ENCODE measurements around the gene S100A12. TPM values are rescaled to one million over a fixed set of nuclear protein-coding genes. Genes with fewer than 3 reads are reported as not detected.

Gene S100A12
- total and polyA plus RNA-seq, 2 donors (not counting 3 experiments of a cell fraction or from before 2014, with no cell fraction given), result not detected

GRCh38 chr1:153417136-153417888 is 41.9 kb upstream of the S100A12 start:
- DNase-seq (ENCODE audit: low read depth, low spot score) (no peak), FAIRE-seq (no peak)
- no peak for TF ChIP-seq MYC (IDR thresholded peaks at IDR 0.05; ENCODE audit: low read depth, low read length)
- TF ChIP-seq FOS (IDR thresholded peaks at IDR 0.05; ENCODE audit: borderline replicate concordance, insufficient read depth, low read length), result no peak
- TF ChIP-seq EZH2 (IDR thresholded peaks at IDR 0.05; ENCODE audit: borderline replicate concordance, low read depth, low read length, severe bottlenecking), result no peak
- no peak for TF ChIP-seq CTCF (IDR thresholded peaks at IDR 0.05; ENCODE audit: extremely low read depth in 1 of 2, insufficient read depth in 1 of 2, low read depth in 1 of 2, low read length in 2 of 2)
- no peak for TF ChIP-seq POLR2AphosphoS5 (IDR thresholded peaks at IDR 0.05; ENCODE audit: insufficient read depth, low read depth, low read length)
- no peak for TF ChIP-seq GATA2 (IDR thresholded peaks at IDR 0.05; ENCODE audit: insufficient read depth, insufficient read length, low read depth, low read length)
- no peak for TF ChIP-seq MAX (IDR thresholded peaks at IDR 0.05; ENCODE audit: insufficient read depth, insufficient read length)
- TF ChIP-seq POLR2A (IDR thresholded peaks at IDR 0.05; ENCODE audit: low read depth, low read length), result no peak
- TF ChIP-seq JUN (IDR thresholded peaks at IDR 0.05; ENCODE audit: borderline replicate concordance, insufficient read depth, insufficient read length, low read depth), result no peak
- Histone ChIP-seq H3K27me3 (ENCODE audit: control insufficient read depth in 2 of 2, insufficient read depth in 2 of 2, low read length in 2 of 2) (no peaks in the 10 kb centered on the region), H3K9ac (replicated peaks; ENCODE audit: extremely low read depth, insufficient read depth, low read length) (no peak overlapping the region), H2AFZ (ENCODE audit: low read depth, low read length) (no peak overlapping the region), H3K79me2 (ENCODE audit: control insufficient read depth, insufficient read depth, low read length) (no peaks in the 10 kb centered on the region), H3K36me3 (ENCODE audit: control insufficient read depth in 2 of 2, extremely low read depth in 1 of 2, insufficient read depth in 2 of 2, low read length in 2 of 2) (no peaks in the 10 kb centered on the region), H3K9me3 (replicated peaks; ENCODE audit: control insufficient read depth, insufficient read depth, low read length) (no peaks in the 10 kb centered on the region), H3K4me3 (replicated peaks in 1 of 3; ENCODE audit: insufficient read depth in 1 of 3, low read depth in 1 of 3, low read length in 3 of 3) (no peak overlapping the region), H3K4me1 (ENCODE audit: control insufficient read depth, extremely low read depth, insufficient read depth, low read length) (no peaks in the 10 kb centered on the region), H3K9me1 (replicated peaks; ENCODE audit: control insufficient read depth, extremely low read depth, insufficient read depth, low read length) (no peaks in the 10 kb centered on the region), H4K20me1 (replicated peaks; ENCODE audit: control insufficient read depth, extremely low read depth, insufficient read depth, low read length) (no peaks in the 10 kb centered on the region), H3K27ac (ENCODE audit: insufficient read depth, low read depth, low read length) (no peak overlapping the region), H3K4me2 (ENCODE audit: insufficient read depth, low read length) (no peak overlapping the region)
- intact Hi-C loops (cut with micrococcal nuclease), result no loop called here
- POLR2A ChIA-PET, result no interaction called here
- dilution Hi-C loops (cut with MboI; ENCODE audit: extremely low pct_ligation_motif_present, low sequenced_read_pairs), result no loop called here
- CTCF ChIA-PET, result no interaction called here
- no TSS peak for BruUV-seq (replicated peaks)
